Fibroblast of pulmonary artery (primary cell): ENCODE measurements around the gene MPIG6B.
A peak's percentile ranks its signal among the peaks of the same experiment; 100 is the strongest.

Source experiments
- DNase-seq: peaks from one replicate; pipeline ENCODE4 v3.0.0-alpha.2; 2010; ENCODE audit warnings: low read depth
- H3K4me3 ChIP-seq: replicated peaks from 2 replicates; pipeline ENCODE4 v1.5.1; 2011; ENCODE audit warnings: low read depth, mild to moderate bottlenecking, control low read depth, low read length, moderate library complexity
- TF ChIP-seq, protein P1 (sequence below): IDR thresholded peaks from 2 replicates; pipeline ENCODE4 v1.5.1; 2011; ENCODE audit warnings: mild to moderate bottlenecking, control low read depth, low read length, inconsistent platforms; ENCODE audit errors: missing control alignments

MPIG6B gene

DNA sequence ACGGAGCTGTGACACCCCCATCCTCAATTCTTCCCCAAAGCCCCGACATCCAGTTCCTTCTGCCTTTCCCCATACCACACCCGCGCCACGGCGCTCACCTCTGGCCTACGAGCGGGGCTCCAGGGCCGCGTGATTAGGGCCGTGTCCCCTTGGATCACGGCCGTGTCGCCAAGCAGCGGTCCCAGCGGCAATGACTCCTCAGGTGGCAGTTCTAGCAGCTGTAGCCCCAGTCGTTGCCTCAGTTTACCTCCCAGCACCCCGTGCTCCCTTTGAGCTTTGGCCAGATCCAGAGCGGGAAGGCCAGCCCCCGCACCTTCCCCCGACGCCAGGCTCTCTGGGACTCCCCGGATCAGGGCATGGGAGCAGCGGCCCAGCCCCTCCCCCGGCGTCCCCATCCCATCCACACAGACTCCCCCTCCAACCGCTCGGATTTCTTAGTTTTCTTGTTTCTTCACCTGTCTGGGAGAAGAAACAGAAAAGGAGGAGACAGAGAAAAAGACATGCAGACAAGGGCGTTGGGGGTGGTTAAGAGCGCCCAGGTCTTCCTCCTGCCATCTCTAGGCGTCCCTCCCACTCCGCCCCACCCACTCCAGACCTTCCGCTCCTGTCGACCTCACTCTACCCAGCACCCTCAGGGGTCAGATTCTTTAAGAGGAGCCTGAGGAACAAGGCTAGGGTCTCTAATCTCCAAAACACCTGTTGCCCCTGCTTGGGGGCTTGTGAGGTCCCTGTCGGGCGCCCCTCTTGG, 5.8 kb downstream of the MPIG6B start, which contains the start of gene DDAH2:
TSS of gene DDAH2 (minus strand) at position 533 of the 748 bp plus-strand sequence. CDS start at position 395, 138 bp downstream.
- H3K4me3 ChIP-seq, result peak within 1 kb of the TSS; percentile 90
- TF ChIP-seq, protein P1, sequence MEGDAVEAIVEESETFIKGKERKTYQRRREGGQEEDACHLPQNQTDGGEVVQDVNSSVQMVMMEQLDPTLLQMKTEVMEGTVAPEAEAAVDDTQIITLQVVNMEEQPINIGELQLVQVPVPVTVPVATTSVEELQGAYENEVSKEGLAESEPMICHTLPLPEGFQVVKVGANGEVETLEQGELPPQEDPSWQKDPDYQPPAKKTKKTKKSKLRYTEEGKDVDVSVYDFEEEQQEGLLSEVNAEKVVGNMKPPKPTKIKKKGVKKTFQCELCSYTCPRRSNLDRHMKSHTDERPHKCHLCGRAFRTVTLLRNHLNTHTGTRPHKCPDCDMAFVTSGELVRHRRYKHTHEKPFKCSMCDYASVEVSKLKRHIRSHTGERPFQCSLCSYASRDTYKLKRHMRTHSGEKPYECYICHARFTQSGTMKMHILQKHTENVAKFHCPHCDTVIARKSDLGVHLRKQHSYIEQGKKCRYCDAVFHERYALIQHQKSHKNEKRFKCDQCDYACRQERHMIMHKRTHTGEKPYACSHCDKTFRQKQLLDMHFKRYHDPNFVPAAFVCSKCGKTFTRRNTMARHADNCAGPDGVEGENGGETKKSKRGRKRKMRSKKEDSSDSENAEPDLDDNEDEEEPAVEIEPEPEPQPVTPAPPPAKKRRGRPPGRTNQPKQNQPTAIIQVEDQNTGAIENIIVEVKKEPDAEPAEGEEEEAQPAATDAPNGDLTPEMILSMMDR, result peak; percentile 31
- no peak for DNase-seq

DNA sequence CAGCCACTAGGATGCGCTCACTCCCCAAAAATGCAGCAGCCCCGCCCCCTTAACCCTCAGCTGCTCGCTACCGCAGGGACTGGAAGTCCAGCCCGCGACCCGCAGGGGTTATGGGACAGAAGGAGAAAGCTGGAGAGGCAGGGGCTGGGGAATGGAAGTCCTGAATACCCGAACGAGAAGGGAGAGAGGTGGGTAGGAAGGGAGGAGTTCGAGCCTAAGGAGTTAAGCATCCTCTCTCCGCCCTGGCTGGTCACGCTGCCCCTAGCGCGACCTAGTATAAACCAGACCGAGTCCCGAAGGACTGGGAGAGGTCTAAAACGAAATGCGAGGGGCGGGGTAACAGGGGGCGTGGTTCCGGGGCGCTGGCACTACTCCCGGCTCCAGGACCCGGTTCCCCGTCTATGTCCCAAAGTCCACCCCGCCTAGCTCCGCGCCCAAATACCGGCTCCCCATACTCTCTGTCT, 6.4 kb downstream of the MPIG6B start:
- DNase-seq, result peak; percentile 89
- peak overlapping the region; percentile 90 for H3K4me3 ChIP-seq
- TF ChIP-seq, protein P1, result no peak

DNA sequence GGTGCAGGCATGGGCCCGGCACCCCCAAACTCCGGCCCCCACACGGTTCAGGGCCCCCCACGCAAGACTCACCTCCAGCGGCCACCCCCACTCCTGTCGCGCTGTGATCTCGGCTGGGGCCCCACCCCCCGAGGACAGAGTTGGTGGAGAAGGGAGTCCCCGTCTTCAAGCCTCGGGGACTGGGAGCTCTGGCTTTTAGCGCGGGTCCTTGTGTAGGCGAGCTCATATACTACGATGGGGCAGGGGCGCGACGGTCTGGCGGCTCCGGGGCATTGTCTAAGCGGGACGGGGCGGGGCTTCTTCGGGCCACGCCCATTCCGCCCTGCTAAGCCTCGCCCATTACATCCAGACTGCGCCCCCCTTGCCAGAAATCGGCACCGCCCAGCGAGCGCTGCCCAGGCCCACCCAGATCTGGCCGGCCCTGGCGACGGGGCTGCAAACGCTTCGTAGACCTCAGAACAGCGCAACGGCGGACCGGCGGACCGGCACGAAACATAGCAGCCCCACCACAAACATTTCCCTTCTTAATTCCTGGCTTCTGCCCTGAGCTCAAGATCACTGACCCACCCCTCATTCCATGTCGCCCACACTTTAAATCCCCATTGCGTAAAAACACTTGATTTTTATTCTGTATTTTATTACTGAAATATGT, 6.9 kb downstream of the MPIG6B start:
- TF ChIP-seq, protein P1, result no peak
- H3K4me3 ChIP-seq, result peak overlapping the region; percentile 90
- DNase-seq, result peak; percentile 89

GRCh38 chr6:31730631-31731086, 7.5 kb downstream of the MPIG6B start:
- H3K4me3 ChIP-seq, result peak overlapping the region; percentile 90
- TF ChIP-seq, protein P1, result no peak
- DNase-seq, result no peak

GRCh38 chr6:31732029-31732428, 8.9 kb downstream of the MPIG6B start:
- DNase-seq, result no peak
- TF ChIP-seq, protein P1, result no peak
- no peak overlapping the region for H3K4me3 ChIP-seq

GRCh38 chr6:31733734-31734133, 10.6 kb downstream of the MPIG6B start:
- TF ChIP-seq, protein P1, result no peak
- peak overlapping the region; percentile 83 for H3K4me3 ChIP-seq
- DNase-seq, result no peak
